Cardiac muscle cell (in vitro differentiated cells and primary cell): Measurements from ENCODE around the gene NFRKB. TPM values are rescaled to one million over a fixed set of nuclear protein-coding genes. Genes with fewer than 3 reads are reported as not detected.
"Not testable (repeated sequence)": the region's sequence is repeated elsewhere in the genome, so short reads cannot be mapped to it uniquely, and the experiment has no call there.

ENCODE experiments used
- DNase-seq, 2 donors: peaks; one replicate each; pipeline versions ENCODE4 v3.0.0 to v3.0.0-alpha.2; 2010 to 2017; ENCODE audit warnings: low read depth in 1 of 2, low spot score in 1 of 2
- H3K27ac ChIP-seq: fragments of 200-600 bp; sonication (generic); 2 replicates; pipeline ENCODE4 v1.5.1; 2016
- H3K27me3 ChIP-seq: fragments of 200-600 bp; sonication (generic); 2 replicates; pipeline ENCODE4 v1.6.0; 2016; ENCODE audit warnings: control low read depth
- H3K36me3 ChIP-seq: fragments of 200-600 bp; sonication (generic); 2 replicates; pipeline ENCODE4 v1.5.1; 2016; ENCODE audit warnings: control low read depth
- H3K4me1 ChIP-seq: fragments of 200-600 bp; sonication (generic); 2 replicates; pipeline ENCODE4 v1.8.1; 2017; ENCODE audit warnings: low read depth, mild to moderate bottlenecking, mixed run types
- H3K4me3 ChIP-seq: fragments of 200-600 bp; sonication (generic); 2 replicates; pipeline ENCODE4 v1.5.1; 2016; ENCODE audit warnings: mild to moderate bottlenecking
- H3K9me3 ChIP-seq: fragments of 200-600 bp; sonication (generic); 2 replicates; pipeline ENCODE4 v1.5.1; 2017; ENCODE audit warnings: low read depth, mild to moderate bottlenecking, control low read depth
- polyA plus RNA-seq: library from polyadenylated mRNA; unstranded; fragments of >200 nt; fragmentation: Nextera tagmentation; extraction: Ambion mirVana; gene quantifications from 2 replicates; pipeline ENCODE4 v1.2.1, GENCODE V29; 2016
- total RNA-seq: library from RNA; depleted of rRNA; stranded (reverse); fragments of >200 nt; gene quantifications from 2 replicates; pipeline ENCODE4 v1.2.3, GENCODE V29; 2016
- TF ChIP-seq, protein P1 (sequence below): IDR thresholded peaks from 2 replicates; pipeline ENCODE4 v1.5.1; 2012; ENCODE audit warnings: low read depth, mild to moderate bottlenecking, low read length

NFRKB gene
- total and polyA plus RNA-seq, 2 experiments from 2014 or later, result 43.7 to 44.2 TPM

DNA sequence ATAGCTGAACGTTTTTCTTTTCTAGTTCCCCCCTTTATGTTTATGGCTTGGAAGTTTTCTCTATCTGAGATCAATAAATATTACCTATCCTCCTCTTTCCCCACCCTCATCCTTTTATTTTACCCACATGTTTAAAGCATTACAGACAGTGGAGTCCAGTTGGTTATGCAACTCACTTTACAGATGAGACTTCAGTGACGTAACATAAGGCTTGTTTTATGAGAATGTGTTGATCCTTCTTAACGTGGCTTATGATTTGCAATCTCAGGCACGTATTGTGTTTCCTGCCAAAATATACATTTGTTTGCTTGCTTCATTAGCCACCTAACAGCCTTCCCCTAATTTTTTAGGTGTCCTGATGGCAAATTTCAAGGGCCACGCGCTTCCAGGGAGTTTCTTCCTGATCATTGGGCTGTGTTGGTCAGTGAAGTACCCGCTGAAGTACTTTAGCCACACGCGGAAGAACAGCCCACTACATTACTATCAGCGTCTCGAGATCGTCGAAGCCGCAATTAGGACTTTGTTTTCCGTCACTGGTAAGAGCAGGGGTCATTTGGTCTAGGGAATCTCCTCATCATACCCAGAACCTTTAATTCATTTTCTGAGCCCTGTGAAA lies 43.1 kb downstream of the NFRKB start:
- no peaks in the 10 kb centered on the region for H3K36me3 ChIP-seq
- TF ChIP-seq, protein P1, sequence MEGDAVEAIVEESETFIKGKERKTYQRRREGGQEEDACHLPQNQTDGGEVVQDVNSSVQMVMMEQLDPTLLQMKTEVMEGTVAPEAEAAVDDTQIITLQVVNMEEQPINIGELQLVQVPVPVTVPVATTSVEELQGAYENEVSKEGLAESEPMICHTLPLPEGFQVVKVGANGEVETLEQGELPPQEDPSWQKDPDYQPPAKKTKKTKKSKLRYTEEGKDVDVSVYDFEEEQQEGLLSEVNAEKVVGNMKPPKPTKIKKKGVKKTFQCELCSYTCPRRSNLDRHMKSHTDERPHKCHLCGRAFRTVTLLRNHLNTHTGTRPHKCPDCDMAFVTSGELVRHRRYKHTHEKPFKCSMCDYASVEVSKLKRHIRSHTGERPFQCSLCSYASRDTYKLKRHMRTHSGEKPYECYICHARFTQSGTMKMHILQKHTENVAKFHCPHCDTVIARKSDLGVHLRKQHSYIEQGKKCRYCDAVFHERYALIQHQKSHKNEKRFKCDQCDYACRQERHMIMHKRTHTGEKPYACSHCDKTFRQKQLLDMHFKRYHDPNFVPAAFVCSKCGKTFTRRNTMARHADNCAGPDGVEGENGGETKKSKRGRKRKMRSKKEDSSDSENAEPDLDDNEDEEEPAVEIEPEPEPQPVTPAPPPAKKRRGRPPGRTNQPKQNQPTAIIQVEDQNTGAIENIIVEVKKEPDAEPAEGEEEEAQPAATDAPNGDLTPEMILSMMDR, result no peak
- H3K4me3 ChIP-seq, result no peak overlapping the region
- peaks cover 11% of the 10 kb centered on the region for H3K4me1 ChIP-seq
- H3K9me3 ChIP-seq, result no peaks in the 10 kb centered on the region
- no peak for DNase-seq
- no peaks in the 10 kb centered on the region for H3K27me3 ChIP-seq
- no peak overlapping the region for H3K27ac ChIP-seq

DNA sequence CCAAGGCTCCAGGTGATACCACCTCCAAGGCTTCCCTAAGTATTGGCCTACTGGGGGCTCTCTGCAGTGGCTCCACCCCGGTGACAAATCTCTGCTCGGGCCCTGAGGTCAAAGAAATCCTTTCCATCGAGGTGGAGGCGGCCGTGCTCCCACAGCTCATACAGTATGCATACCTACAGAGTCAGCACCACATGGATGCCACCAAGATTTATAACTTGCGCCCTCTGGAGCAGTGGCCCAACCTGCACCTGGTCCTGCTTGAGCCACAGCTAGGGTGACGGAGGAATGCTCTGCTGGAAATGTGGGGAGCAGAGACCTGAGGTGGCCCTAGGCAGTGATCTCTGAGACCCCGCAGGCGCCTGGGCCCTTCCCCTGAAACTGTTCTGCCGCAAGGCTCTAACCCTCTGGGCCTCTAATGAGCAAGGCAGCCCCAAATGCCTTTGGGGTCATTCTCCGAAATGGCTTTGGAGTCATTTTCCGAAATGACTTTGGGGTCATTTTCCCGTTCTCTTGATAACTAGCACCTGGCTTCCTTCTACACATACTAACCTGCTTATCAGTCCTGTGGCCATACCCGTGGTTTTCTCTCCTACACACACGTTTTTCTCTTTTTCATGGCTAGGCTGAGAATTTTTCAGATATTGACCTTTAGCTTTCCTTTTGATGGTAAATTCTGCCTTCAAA lies 45.8 kb downstream of the NFRKB start:
- no peaks in the 10 kb centered on the region for H3K27me3 ChIP-seq
- H3K4me3 ChIP-seq, result no peak overlapping the region
- H3K9me3 ChIP-seq, result no peaks in the 10 kb centered on the region
- TF ChIP-seq, protein P1, result no peak
- DNase-seq, result no peak
- H3K27ac ChIP-seq, result no peak overlapping the region
- no peaks in the 10 kb centered on the region for H3K36me3 ChIP-seq
- peaks cover 20% of the 10 kb centered on the region for H3K4me1 ChIP-seq

DNA sequence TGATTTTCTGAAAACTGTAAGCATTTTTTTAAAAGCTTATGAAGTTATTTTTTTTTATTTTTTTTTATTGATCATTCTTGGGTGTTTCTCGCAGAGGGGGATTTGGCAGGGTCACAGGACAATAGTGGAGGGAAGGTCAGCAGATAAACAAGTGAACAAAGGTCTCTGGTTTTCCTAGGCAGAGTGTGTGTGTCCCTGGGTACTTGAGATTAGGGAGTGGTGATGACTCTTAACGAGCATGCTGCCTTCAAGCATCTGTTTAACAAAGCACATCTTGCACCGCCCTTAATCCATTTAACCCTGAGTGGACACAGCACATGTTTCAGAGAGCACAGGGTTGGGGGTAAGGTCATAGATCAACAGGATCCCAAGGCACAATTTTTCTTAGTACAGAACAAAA lies 48.0 kb downstream of the NFRKB start:
- not testable (repeated sequence) for H3K27ac ChIP-seq, H3K36me3 ChIP-seq, H3K4me1 ChIP-seq, DNase-seq, H3K4me3 ChIP-seq, H3K27me3 ChIP-seq, H3K9me3 ChIP-seq

DNA sequence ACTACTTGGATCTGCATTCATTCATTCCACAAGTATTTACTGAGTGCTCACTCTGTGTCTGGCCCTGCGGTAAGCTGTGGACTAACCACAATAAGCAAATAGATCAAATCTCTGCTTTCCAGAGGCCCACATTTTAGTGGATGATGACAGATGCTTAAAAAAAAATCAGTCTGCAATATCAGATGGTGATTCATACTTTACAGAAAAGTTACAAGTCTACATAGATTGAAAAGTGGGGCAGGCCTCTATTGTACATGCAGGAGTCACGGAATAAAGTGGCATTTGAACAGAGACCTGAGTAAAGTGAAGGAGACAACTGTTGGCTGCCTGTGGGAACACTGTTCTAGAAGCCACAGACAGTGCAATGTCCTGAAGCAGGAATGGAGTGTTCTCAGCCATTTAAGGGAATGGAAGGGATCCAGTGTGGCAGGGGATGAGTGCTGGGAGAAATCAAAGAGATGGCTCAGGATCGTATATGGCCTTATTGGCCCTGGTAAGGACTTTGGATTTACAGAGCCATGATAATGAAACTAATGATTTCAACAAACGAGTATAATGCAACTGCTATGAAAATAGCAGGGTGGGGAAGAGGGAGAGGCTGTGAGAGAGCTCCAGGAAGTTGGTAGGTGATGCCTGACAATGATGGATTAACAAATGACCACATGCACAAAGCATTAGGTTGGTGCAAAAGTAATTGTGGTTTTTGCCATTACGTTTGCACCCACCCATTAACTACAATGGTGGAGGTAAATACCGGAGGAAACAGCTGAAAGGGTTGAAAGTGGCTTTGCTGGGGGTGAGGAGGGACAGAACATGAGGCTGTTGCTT lies 48.7 kb downstream of the NFRKB start:
- Histone ChIP-seq H3K4me1 (peaks cover 9% of the 10 kb centered on the region), H3K36me3 (no peaks in the 10 kb centered on the region), H3K4me3 (no peak overlapping the region), H3K9me3 (no peaks in the 10 kb centered on the region), H3K27ac (peak overlapping the region; percentile 60), H3K27me3 (no peaks in the 10 kb centered on the region)
- TF ChIP-seq, protein P1, result no peak
- peak in 1 of 2 donors; percentile 90 for DNase-seq

Other genes starting within 250 kb of the NFRKB start
- 0.18 and 0.33 TPM in 2 replicates for gene TMEM45B, start 79.7 kb downstream of the NFRKB start, total RNA-seq
- gene TMEM45B, start 79.7 kb downstream of the NFRKB start, polyA plus RNA-seq, result 0.10 and 0.37 TPM in 2 replicates
- gene PRDM10, start 107.3 kb upstream of the NFRKB start, total RNA-seq, result 6.6 and 12.0 TPM in 2 replicates
- 2.2 and 4.1 TPM in 2 replicates for gene PRDM10, start 107.3 kb upstream of the NFRKB start, polyA plus RNA-seq
- 469 and 608 TPM in 2 replicates for gene APLP2, start 174.3 kb upstream of the NFRKB start, total RNA-seq
- gene APLP2, start 174.3 kb upstream of the NFRKB start, polyA plus RNA-seq, result 515 and 571 TPM in 2 replicates